HG03196 (cell line): ENCODE measurements around the gene ZNF333.
"Not testable (repeated sequence)": the region's sequence is repeated elsewhere in the genome, so short reads cannot be mapped to it uniquely, and the experiment has no call there.

Experiments used
- ATAC-seq: cut with Tn5 transposase; IDR thresholded peaks from one replicate; pipeline ENCODE4 v1.9.1; 2021; ENCODE audit not compliant: unreplicated experiment

The ZNF333 gene

GRCh38 chr19:14765841-14766240 is 76.0 kb downstream of the ZNF333 start:
- ATAC-seq = not testable (repeated sequence)

GRCh38 chr19:14767466-14767971 is 77.7 kb downstream of the ZNF333 start:
- ATAC-seq = no peak

GRCh38 chr19:14768001-14768400 is 78.2 kb downstream of the ZNF333 start:
- ATAC-seq = no peak

- ATAC-seq = no peak
These were observed 79.4 kb downstream of the ZNF333 start for GRCh38 chr19:14769201-14769600.

- no peak for ATAC-seq
These were observed 80.3 kb downstream of the ZNF333 start for GRCh38 chr19:14770136-14770535.

GRCh38 chr19:14770944-14771839 is 81.3 kb downstream of the ZNF333 start:
- ATAC-seq = no peak

- ATAC-seq = no peak
These were observed 82.6 kb downstream of the ZNF333 start for GRCh38 chr19:14772467-14772866.

- ATAC-seq = no peak
These were observed 83.1 kb downstream of the ZNF333 start for GRCh38 chr19:14772995-14773394.

- not testable (repeated sequence) for ATAC-seq
These were observed 83.9 kb downstream of the ZNF333 start for GRCh38 chr19:14773722-14774121.

GRCh38 chr19:14774373-14774772 is 84.5 kb downstream of the ZNF333 start:
- ATAC-seq = no peak

- not testable (repeated sequence) for ATAC-seq
These were observed 85.5 kb downstream of the ZNF333 start for GRCh38 chr19:14775326-14775725.

GRCh38 chr19:14775869-14776586 is 86.2 kb downstream of the ZNF333 start:
- no peak for ATAC-seq

GRCh38 chr19:14777645-14778044 is 87.8 kb downstream of the ZNF333 start:
- not testable (repeated sequence) for ATAC-seq

- not testable (repeated sequence) for ATAC-seq
These were observed 88.4 kb downstream of the ZNF333 start, which contains the start of gene ADGRE2 for GRCh38 chr19:14778110-14778845. Gene ADGRE2 (minus strand): TSS chr19:14778560. CDS start chr19:14776756, 1,804 bp downstream.

- no peak for ATAC-seq
These were observed 89.3 kb downstream of the ZNF333 start for GRCh38 chr19:14779151-14779550.

- not testable (repeated sequence) for ATAC-seq
These were observed 90.9 kb downstream of the ZNF333 start for GRCh38 chr19:14780622-14781225.

- ATAC-seq = not testable (repeated sequence)
These were observed 92.1 kb downstream of the ZNF333 start for GRCh38 chr19:14781713-14782536.

- ATAC-seq = no peak
These were observed 93.0 kb downstream of the ZNF333 start for GRCh38 chr19:14782626-14783409.
